Fibroblast of skin of right biceps (primary cell): ENCODE results near the gene PTGDR.
A peak's percentile ranks its signal among the peaks of the same experiment; 100 is the strongest.

ENCODE experiments used
- DNase-seq: peaks from one replicate; pipeline ENCODE4 v3.0.0-alpha.2; 2013

The PTGDR gene

GRCh38 chr14:52313903-52314594 is 46.6 kb downstream of the PTGDR start, which contains the start of gene PTGER2:
Gene PTGER2 (plus strand): TSS chr14:52314312. CDS start chr14:52314549, 237 bp downstream.
- DNase-seq: peak; percentile 87

- DNase-seq: no peak
Measured at GRCh38 chr14:52314595-52315354, 47.3 kb downstream of the PTGDR start.

DNA sequence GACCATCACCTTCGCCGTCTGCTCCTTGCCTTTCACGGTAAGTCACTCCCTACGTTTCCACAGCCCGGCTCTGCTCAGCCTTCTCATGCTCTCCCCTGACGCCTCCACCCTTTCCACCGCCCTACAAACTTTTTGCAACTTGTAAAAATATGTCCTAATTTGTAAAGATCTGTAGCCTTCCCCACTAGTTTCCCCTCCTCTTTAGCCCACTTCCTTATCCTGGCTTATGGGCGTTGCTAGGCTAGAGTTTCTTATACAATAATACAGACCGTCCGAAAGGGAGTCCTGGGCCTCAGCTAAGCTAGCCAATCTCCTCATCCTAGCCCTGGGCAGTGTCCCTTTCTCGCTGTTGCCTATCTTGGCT is 47.8 kb downstream of the PTGDR start:
- DNase-seq: no peak

DNA sequence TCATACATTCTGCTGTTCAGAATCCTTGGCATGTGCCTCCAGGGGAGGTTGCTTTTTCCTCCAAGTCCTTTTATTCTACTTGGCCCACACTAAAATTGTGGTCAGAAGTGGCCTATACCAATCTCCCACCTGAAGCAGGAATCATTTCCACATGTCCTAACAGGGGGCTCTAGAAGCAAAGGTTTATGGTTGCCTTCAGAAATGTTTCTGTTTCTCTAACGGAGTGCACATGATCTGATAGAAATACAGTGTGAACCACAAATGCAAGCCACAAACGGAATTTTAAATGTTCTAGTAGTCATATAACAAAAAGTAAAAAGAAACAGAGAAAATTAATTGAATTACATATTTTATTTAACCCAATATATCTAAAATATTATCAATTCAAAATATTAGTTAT is 50.6 kb downstream of the PTGDR start:
- no peak for DNase-seq

DNA sequence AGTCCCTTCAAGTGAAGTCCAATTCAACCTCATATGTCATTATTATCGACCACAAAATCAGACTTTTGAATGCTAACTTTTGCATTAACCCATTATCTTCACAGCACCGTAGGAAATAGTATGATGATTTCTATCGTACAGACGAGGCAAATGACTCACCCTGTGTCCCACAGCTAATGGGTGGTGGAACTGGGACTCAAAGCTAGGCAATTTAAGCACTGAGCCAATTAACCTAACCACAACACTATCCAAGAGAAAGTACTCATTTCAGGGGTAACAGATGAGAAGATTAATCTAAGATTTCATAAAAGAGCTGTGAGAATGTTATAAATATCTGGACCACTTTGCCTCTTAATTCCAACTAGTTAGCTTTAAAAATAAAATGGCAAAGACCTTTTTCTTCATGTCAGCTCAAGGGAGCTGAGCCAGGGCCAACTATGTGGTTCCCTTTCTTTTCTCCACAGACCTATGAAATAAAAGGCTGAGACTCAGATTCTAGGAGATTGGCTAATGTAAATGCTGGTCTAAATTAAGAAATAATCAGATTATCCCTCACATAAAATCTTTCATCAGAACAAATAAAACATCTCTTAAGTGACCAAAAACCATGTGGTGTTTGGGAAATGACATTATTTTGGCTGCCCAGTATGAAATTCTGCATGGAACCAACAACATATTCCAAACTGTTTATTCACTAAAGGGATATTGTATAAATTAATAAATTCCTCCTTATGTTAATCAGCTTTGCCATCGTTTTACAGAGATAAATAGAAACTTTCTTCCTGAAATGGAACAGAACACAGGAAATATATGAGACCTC is 51.5 kb downstream of the PTGDR start:
- peak; percentile 43 for DNase-seq

DNA sequence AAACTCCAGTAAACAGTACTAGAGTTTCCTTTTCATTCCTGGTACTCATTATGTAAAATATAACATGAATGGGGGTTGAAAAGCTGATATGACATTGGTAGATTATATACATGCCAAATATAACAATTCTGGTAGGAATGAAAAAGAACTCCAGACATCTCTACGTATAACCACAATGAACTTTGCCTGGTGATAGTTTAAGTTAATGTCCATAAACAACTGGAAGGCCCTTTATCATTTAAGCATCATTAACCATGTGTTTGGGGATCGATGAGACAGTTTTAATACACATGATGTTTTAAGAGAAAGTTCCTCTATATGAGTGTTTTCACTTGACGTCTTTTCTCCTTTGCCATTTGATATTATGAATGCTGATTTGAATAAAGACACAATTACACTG is 52.4 kb downstream of the PTGDR start:
- DNase-seq: no peak

DNA sequence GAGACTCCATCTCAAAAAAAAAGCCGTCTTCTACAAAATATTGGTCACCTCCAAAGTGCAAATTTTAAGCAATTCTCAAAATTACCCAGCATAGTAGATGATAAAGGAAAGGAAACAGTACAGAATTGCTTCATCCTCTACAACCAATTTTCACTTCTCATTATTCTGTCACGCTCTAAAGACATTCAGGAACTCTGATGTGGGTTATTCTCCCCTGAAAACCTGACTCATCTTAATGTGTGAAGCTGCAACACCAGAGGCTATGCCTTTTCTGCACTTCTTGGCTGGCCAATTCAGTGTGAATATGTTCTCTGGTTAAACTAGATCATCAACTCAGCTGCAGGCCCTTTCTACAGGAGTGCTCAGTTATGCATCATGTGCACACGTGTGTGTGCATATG is 57.6 kb downstream of the PTGDR start:
- peak; percentile 72 for DNase-seq

GRCh38 chr14:52325630-52326029 is 58.1 kb downstream of the PTGDR start:
- DNase-seq: no peak
